GM12892 (cell line): Measurements from ENCODE around the gene APOL1.

ENCODE experiments used
- POLR2A ChIP-seq: IDR thresholded peaks from 2 replicates; pipeline ENCODE4 v1.6.1; 2011; ENCODE audit warnings: low read depth, low read length, control low read depth
- POLR2AphosphoS5 ChIP-seq: IDR thresholded peaks from 2 replicates; pipeline ENCODE4 v1.6.1; 2011; ENCODE audit warnings: low read depth, low read length, control low read depth

DNA sequence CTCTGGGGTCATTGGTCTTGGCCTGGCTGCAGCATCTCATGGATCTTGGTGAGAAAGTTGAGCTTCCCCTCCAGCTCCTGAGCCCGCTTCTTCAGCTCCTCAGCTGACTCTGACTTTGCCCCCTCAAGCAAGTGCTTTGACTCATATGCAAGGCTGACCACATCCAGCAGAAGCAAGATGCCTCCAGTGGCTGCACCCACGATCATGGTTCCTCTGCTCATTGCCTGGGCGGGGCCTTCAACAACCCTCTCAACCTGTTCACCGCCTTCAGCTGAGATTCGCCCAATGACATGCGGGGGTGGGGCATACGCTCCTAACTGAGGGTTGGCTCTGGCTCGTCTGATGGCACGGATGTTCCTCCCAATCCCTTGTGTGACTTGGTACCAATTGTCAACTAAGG, 25.5 kb upstream of the APOL1 start:
- no peak for TF ChIP-seq POLR2A
- TF ChIP-seq POLR2AphosphoS5 = no peak
